Bone marrow (tissue), 2 donors: Measurements from ENCODE around the gene CEP85L.

ENCODE experiments used
- DNase-seq, 2 donors: peaks; one replicate each; lab custom pipeline; 2025; lab: John Stamatoyannopoulos, UW

Gene CEP85L

DNA sequence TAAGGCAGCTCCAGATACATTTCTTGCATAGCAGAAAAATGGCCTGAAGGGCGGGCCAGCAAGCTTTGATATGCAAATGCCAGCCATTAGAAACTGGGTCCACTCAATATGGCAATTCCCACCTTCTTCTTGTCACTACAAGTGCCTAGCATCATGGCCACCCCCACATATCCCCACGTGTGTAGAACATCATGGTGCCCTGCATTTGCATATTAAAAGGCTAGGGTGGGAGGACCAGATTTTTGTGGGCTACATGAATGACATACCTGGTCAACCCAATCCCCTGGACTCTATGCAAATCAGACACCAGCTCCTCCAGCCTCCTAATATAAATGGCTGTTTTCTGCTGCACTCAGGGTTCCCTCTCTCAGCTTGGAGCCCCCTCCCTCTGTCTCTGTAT, 71.6 kb downstream of the CEP85L start:
- DNase-seq = no peak

DNA sequence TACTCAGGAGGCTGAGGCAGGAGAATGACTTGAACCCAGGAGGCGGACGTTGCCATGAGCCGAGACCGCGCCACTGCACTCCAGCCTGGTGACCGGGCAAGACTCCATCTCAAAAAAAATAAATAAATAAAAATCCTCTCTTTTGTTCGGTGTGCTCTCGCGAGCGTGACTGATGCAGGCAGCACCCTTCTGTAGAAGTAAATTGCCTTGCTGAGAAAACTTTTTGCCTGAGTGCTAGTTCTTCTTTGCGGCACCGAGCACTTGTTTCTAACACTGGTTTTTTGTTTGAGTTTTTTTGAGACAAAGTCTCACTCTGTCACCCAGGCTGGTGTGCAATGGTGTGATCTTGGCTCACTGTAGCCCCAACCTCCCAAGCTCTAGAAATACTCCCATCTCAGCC, 72.8 kb downstream of the CEP85L start:
- no peak for DNase-seq

- no peak for DNase-seq
These were observed 73.4 kb downstream of the CEP85L start for GRCh38 chr6:118577972-118578371.

DNA sequence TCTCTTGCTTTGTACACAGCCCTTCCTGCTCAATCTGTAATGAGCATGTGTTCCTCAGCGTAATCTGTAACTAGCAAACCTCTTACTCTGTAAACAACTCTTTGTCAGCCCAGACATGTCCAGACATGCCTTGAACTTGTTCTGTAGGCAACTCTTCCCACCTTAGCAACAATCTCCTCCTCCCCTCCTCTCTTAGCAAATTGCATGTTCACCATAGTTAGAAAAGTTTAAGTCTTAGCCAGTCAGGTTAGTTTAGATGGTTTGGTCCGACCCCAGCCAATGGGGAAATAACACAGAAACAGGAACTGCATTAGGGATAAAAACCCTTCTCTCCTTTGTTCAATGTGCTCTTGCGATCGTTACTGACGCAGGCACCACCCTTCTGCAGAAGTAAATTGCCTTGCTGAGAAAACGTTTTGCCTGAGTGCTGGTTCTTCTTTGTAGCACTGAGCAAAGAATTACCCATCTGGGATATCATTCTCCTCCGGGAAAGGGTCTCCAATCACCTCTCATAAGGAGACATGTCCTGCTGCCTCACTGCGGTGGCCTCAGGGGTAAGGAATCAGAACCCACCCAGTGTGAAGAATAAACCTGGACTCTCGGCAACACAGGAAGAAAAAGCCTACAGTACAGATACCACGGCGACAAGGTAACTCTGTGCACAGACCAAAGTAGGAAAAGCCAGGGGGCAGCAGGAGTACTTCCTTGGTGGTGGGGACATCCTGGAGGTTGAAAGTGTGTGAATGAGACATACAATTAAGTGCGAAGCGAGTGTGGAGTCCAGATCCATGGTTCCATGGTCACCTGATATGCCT, 77.1 kb downstream of the CEP85L start:
- no peak for DNase-seq

DNA sequence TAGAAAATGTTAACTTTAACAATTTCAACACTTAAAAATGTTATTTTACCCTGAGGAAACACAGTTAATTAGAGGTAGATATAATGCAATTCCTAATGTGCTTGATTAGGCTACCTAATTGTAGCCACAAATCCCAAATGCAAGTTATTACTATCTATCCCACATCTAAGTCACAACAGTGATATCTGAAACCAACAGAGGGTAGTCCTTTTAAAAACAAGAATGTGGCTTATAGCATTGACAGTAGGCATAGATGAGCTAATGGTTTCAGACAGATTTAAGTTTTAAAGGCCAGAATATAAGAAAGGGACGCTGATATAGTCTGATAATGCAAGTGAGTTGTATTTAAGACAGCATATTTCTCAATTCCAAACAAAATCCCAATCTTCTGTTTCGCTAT, 80.3 kb downstream of the CEP85L start:
- no peak for DNase-seq

GRCh38 chr6:118569498-118569897, 81.9 kb downstream of the CEP85L start:
- no peak for DNase-seq

DNA sequence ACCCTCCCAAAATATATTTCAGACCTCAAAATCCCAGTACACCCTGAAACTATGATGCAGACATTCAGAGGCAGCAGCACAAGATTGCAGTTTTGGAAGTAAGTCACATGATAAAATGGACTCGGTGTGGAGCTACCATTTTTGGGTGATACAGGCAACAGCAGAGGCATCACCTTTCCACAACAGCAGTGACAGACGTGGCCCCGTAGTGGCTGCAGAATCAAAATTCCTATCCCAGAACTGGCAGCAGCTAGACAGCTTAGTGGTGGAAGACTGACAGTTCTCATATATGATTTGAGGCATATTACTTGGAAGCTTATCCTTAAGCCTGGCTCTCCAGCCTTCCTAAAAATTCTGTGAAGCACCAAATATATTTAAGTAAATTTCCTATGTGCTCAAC, 83.4 kb downstream of the CEP85L start:
- no peak for DNase-seq

- no peak for DNase-seq
These were observed 86.0 kb downstream of the CEP85L start for GRCh38 chr6:118565311-118565960.

GRCh38 chr6:118562959-118563358, 88.4 kb downstream of the CEP85L start:
- no peak for DNase-seq

- no peak for DNase-seq
These were observed 89.1 kb downstream of the CEP85L start for GRCh38 chr6:118562248-118562647.

DNA sequence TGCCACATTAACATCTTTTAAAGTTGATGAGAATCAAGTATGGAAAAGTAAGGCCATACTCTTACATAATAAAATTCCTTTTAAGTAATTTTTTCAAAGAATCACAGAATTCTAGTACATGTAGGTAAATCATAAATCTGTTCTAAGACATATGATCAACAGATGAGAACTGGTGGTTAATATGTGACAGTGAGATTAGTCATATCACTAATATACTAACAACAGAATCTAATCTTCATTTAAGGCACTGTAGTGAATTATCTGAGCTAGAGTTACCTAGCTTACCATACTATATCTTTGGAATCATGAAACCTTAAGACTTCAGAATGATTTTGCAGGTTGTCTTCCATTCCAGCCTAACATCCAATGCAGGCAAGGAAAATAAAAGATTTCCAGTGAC, 91.7 kb downstream of the CEP85L start:
- no peak for DNase-seq

- no peak for DNase-seq
These were observed 92.8 kb downstream of the CEP85L start for GRCh38 chr6:118558464-118559217.

GRCh38 chr6:118554698-118555097, 96.7 kb downstream of the CEP85L start:
- DNase-seq = no peak

- DNase-seq = no peak
These were observed 98.3 kb downstream of the CEP85L start for GRCh38 chr6:118553132-118553531.

GRCh38 chr6:118551063-118552053, 100.0 kb downstream of the CEP85L start:
- peak in 1 of 2 donors; percentile 15 for DNase-seq

DNA sequence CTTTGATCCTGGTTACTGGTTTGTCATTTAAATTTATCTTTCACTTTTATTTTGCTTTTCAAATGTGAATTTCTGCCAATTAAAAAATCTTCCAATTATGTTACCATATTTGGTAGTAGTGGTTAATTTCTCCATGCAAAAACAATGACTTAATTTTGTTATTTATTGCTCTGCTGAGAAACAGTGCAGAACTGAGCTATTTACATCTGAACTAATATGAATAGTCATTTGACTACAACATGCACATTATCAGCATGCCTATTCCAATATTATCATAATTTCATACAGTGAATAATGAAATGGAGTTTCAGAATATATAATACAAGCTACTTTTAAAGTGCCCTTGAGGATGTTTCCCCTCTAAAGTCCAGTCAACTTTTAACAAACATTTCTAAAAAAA, 102.8 kb downstream of the CEP85L start:
- DNase-seq = no peak

DNA sequence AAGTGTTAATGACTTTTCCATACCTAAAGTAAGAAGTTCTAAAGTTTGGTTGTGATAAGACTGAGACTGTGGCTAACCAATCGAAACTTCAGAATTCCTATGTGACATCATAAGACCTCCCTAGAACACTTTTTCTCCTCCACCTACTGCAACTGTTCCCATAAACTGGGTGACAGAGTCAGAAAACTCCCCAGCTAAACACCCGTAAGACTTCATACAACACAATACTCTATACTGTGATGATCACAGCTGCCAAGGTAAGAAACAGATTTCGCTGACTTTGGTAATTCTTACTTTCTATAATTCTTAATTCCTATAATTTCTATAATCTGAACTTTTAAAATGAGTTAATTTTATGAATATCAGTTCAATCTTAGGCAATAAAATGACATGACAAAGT, 103.3 kb downstream of the CEP85L start, which contains the start of gene PLN:
Gene PLN (plus strand): TSS at position 161 of the 400 bp plus-strand sequence. CDS start 10,626 bp downstream, outside the sequence.
- DNase-seq = no peak

GRCh38 chr6:118546880-118547218, 104.5 kb downstream of the CEP85L start:
- DNase-seq = no peak

DNA sequence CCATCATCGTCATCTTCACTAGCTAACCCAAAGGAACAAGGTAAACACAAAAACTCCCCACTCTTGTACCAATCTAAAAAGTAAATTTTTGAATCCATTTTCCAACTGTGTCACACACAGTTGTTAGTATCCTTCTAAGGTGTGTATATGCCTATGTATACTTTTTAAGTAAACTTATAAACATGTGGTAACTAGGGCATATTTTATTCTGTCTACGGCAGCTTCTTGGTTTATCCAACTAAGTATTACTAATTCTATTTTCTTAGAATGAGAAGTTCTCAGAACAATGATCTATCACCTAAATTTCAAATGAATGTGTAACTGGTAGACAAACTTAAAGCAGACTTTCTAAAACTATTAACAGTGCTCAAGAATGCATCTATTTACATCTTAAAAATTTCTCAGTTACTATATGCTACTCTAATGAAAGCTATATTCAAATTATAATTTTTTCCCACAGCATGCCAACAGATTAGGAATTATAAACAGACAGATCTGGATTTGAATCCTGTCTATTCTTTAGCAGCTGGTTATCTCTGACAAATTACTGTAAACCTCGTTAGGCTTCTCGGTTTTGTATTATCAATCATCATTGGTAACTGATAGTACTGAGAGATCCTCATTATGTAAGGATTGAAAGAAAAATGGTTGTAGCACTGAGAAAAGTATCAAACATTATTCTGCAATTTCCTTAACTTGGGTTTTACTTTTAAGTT, 105.1 kb downstream of the CEP85L start:
- DNase-seq = no peak

- DNase-seq = no peak
These were observed 107.3 kb downstream of the CEP85L start for GRCh38 chr6:118544105-118544504.
